GM19463 (cell line): Measurements from ENCODE around the gene CC2D2A.
A peak's percentile ranks its signal among the peaks of the same experiment; 100 is the strongest.

Source experiments
- ATAC-seq: cut with Tn5 transposase; IDR thresholded peaks from one replicate; pipeline ENCODE4 v1.9.1; 2021; ENCODE audit warnings: mild to moderate bottlenecking, moderate library complexity; ENCODE audit not compliant: unreplicated experiment

Gene CC2D2A

GRCh38 chr4:15469402-15470127, at the start of gene CC2D2A:
Gene CC2D2A, plus strand, starts transcription at chr4:15469882. Its CDS starts 6,051 bp downstream, at chr4:15475933.
- no peak for ATAC-seq

GRCh38 chr4:15420642-15421041, 49.0 kb upstream of the CC2D2A start:
- ATAC-seq = no peak

GRCh38 chr4:15423285-15423711, 46.4 kb upstream of the CC2D2A start:
- peak; percentile 50 for ATAC-seq

GRCh38 chr4:15425520-15425919, 44.2 kb upstream of the CC2D2A start:
- ATAC-seq = no peak

GRCh38 chr4:15427161-15427560, 42.5 kb upstream of the CC2D2A start:
- ATAC-seq = no peak

- no peak for ATAC-seq
Observed at GRCh38 chr4:15427701-15428100, 42.0 kb upstream of the CC2D2A start, which contains the start of gene C1QTNF7. Gene C1QTNF7, plus strand, starts transcription at chr4:15428033. Its CDS starts 7,711 bp downstream, at chr4:15435744.

GRCh38 chr4:15428611-15429010, 41.1 kb upstream of the CC2D2A start:
- no peak for ATAC-seq

GRCh38 chr4:15434091-15434490, 35.6 kb upstream of the CC2D2A start:
- ATAC-seq = no peak

- no peak for ATAC-seq
Observed at GRCh38 chr4:15434676-15435075, 35.0 kb upstream of the CC2D2A start.

GRCh38 chr4:15436513-15436912, 33.2 kb upstream of the CC2D2A start:
- ATAC-seq = no peak

- no peak for ATAC-seq
Observed at GRCh38 chr4:15438939-15439524, 30.6 kb upstream of the CC2D2A start.

GRCh38 chr4:15443371-15444160, 26.1 kb upstream of the CC2D2A start:
- no peak for ATAC-seq

GRCh38 chr4:15444276-15444675, 25.4 kb upstream of the CC2D2A start:
- no peak for ATAC-seq

- ATAC-seq = no peak
Observed at GRCh38 chr4:15444879-15445547, 24.7 kb upstream of the CC2D2A start.

GRCh38 chr4:15451181-15451865, 18.4 kb upstream of the CC2D2A start:
- ATAC-seq = no peak

- no peak for ATAC-seq
Observed at GRCh38 chr4:15451866-15452765, 17.6 kb upstream of the CC2D2A start.

- ATAC-seq = no peak
Observed at GRCh38 chr4:15455290-15455689, 14.4 kb upstream of the CC2D2A start.

- ATAC-seq = peak; percentile 96
Observed at GRCh38 chr4:15457406-15458201, 12.1 kb upstream of the CC2D2A start.

GRCh38 chr4:15458616-15459015, 11.1 kb upstream of the CC2D2A start:
- no peak for ATAC-seq
